Renal pelvis (tissue), 4 donors: ENCODE measurements around the gene UQCR10. TPM values are rescaled to one million over a fixed set of nuclear protein-coding genes. Genes with fewer than 3 reads are reported as not detected.

ENCODE experiments used
- DNase-seq: peaks from one replicate; pipeline ENCODE4 v3.0.0-alpha.2; 2013
- polyA plus RNA-seq, 3 donors: library from polyadenylated mRNA; unstranded; fragments of 120-200 nt; gene quantifications; one replicate each; pipeline ENCODE4 v1.2.1, GENCODE V29; 2013; ENCODE audit not compliant: insufficient read length in 3 of 3

Gene UQCR10
- polyA plus RNA-seq, 3 donors = 136 to 168 (median 151) TPM

- DNase-seq = no peak
These were observed 20.3 kb downstream of the UQCR10 start for GRCh38 chr22:29787371-29787980.

- no peak for DNase-seq
These were observed 21.4 kb downstream of the UQCR10 start for GRCh38 chr22:29788339-29789279.

GRCh38 chr22:29790061-29790460, 22.9 kb downstream of the UQCR10 start:
- no peak for DNase-seq

- DNase-seq = no peak
These were observed 26.2 kb downstream of the UQCR10 start for GRCh38 chr22:29793396-29793795.

GRCh38 chr22:29795663-29796062, 28.5 kb downstream of the UQCR10 start:
- DNase-seq = no peak

GRCh38 chr22:29797351-29797750, 30.2 kb downstream of the UQCR10 start:
- no peak for DNase-seq

GRCh38 chr22:29798318-29798717, 31.1 kb downstream of the UQCR10 start:
- DNase-seq = no peak

GRCh38 chr22:29798801-29799200, 31.6 kb downstream of the UQCR10 start:
- DNase-seq = no peak

- no peak for DNase-seq
These were observed 32.1 kb downstream of the UQCR10 start for GRCh38 chr22:29799217-29799680.

- DNase-seq = no peak
These were observed 34.0 kb downstream of the UQCR10 start for GRCh38 chr22:29801153-29801552.

GRCh38 chr22:29801796-29802195, 34.6 kb downstream of the UQCR10 start:
- no peak for DNase-seq

- no peak for DNase-seq
These were observed 36.0 kb downstream of the UQCR10 start for GRCh38 chr22:29803190-29803589.

GRCh38 chr22:29804985-29805384, 37.8 kb downstream of the UQCR10 start:
- DNase-seq = no peak

GRCh38 chr22:29806196-29806595, 39.0 kb downstream of the UQCR10 start:
- DNase-seq = no peak

- no peak for DNase-seq
These were observed 43.0 kb downstream of the UQCR10 start for GRCh38 chr22:29810216-29810615.

GRCh38 chr22:29811377-29811776, 44.2 kb downstream of the UQCR10 start:
- DNase-seq = no peak

- no peak for DNase-seq
These were observed 46.0 kb downstream of the UQCR10 start for GRCh38 chr22:29813126-29813525.

GRCh38 chr22:29813563-29813962, 46.4 kb downstream of the UQCR10 start:
- DNase-seq = no peak

GRCh38 chr22:29814003-29814402, 46.8 kb downstream of the UQCR10 start:
- no peak for DNase-seq

- no peak for DNase-seq
These were observed 48.4 kb downstream of the UQCR10 start for GRCh38 chr22:29815580-29815979.

- DNase-seq = no peak
These were observed 49.0 kb downstream of the UQCR10 start for GRCh38 chr22:29816128-29816527.

- DNase-seq = no peak
These were observed 49.4 kb downstream of the UQCR10 start for GRCh38 chr22:29816539-29816938.

GRCh38 chr22:29816980-29817379, 49.8 kb downstream of the UQCR10 start:
- no peak for DNase-seq
